HG03066 (cell line): ENCODE data around the gene SLC23A1.
A peak's percentile ranks its signal among the peaks of the same experiment; 100 is the strongest.
"Not testable (repeated sequence)": the region's sequence is repeated elsewhere in the genome, so short reads cannot be mapped to it uniquely, and the experiment has no call there.

Experiments used
- ATAC-seq: cut with Tn5 transposase; IDR thresholded peaks from one replicate; pipeline ENCODE4 v1.9.1; 2021; ENCODE audit warnings: low read depth; ENCODE audit not compliant: unreplicated experiment

The SLC23A1 gene

DNA sequence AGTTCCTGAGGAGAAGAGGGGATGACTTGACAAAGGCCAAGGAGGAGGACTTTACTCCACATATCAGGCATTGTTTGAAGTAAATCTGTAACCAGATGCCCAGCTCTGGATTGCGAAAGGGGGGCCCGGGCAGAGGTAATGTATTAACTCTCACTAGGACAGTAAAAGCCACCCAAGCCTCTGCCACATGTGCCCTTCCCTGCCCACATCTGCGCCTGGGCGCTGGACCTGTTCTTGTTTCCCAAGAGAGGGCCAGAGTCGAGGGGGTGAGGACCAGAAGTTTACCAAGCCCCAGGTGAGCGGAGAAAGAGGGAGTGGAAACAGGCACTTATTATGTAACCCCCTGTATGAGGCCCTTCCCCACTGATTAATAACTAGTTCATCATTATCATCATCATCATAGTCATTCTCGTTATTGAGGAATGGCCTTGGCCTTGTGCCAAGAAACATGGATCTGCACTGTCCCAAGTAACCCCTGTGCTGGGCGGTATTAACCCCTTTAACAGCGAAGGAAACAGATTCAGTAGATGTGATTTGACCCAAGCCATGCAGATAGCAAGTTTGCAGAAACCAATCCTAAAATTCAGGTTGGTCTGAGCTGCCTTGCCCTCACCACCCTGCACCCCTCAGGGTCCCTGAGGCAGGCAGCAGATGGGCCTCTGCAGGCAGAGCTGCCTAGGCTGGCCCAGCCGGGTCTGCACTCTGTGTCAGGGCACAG, at the start of gene SLC23A1:
Gene SLC23A1 (minus strand): TSS at position 23 of the 718 bp plus-strand sequence. CDS start 44 bp downstream, outside the sequence.
- no peak for ATAC-seq

DNA sequence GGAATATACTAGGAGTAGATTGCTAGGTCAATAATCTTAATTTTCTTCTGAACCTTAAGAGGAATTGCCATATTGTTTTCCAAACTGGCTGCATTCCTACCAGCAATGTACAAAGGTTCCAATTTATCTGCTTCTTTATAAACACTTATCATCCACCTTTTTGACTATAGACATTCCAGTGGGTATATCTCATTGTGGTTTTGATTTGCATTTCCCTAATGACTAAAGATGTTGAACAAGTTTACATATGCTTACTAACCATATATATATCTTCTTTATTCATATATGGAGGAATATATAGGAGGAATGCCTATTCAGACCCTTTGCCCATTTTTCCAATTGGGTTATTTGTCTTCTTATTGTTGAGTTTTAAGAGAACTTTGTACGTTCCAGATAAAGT, 48.6 kb upstream of the SLC23A1 start:
- no peak for ATAC-seq

DNA sequence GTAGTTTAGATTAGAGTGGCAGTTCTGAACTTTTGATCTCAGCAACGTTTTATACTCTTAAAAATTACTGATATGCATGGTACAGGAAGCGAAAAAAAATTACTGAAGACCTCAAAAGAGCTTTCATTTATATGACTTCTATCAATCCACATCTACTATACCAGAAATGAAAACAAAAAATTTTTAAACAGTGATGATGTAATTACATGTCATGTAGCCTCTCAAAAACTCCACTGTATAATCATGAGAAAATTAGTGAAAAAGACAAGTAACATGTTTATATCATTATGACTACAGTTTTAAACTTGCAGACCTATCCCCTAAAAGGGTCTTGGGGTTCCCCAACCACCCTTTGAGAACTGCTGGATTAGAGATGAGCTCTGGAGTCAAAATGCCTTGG, 46.9 kb upstream of the SLC23A1 start:
- no peak for ATAC-seq

DNA sequence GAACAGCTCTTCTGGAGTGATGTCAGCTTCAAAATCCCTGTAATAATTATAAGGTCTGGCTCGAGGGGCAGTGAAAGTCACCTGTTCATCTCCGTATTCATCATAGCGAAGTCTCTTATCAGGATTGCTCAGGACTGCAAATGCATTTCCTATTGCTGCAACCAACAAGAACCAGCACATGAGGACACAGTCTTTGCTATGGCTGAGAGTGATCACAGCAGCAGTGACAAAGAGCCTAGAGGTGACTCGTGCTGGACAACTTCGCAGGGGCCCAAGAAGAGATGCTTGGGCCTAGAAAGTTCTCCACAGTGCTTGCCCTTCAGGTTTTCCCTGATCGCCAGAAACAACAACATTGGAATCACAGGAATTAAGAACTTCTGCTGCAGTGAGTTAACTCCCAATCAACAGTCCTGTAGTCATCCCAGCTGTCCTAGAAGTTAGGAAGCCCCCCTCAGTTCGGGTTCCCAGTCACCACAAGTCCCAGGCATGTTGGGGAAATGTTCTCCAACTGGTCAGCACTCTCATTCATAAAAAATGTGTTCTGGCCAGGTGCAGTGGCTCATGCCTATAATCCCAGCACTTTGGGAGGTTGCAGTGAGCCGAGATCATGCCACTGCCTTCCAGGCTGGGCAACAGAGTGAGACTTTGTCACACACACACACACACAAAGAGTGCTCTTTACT, 43.2 kb upstream of the SLC23A1 start:
- no peak for ATAC-seq

DNA sequence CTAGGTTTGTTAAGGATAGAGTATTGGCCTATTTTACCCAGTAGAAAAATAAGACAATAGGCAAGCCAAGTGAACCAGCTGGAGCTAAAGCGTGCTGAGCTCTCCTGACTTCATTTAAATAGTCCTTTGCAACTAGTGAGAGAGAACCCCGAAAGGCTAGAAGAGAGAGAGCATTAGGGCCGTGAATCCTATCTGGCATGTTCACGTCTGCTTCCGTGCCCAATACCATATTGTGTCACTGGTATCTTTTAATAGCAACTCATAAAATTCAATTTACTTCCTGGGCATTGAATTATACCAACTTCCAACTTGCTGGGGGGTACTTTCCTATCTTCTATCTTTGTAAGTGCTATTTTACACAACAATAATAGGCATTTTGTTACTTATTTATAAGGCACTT, 42.4 kb upstream of the SLC23A1 start:
- ATAC-seq: no peak

DNA sequence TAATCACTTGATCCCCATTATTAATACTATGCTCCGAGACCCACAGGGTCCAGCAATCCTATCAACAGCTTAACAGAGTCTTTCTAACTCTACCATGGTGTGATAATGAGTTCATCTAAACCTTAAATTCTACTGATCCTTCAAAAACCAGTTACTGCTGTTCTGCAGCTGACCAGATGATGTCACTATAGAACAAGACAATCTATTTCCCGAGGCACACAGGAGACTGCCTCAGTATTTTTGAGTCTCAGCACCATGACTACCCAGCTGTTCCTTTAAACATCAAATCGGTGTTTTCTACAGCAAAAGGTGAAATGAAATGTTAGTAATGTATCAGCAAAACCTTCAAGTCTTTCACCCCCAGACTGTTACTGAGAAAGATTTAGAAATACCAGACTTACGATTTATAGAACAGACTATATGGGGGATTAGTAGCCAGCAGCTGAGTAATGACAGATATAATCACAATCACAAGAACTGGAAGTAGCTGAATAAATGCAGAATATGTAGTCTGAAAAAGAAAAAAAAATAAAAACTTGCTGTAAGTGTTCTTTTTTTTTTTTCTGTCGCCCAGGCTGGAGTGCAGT, 39.3 kb upstream of the SLC23A1 start:
- ATAC-seq: peak; percentile 78

DNA sequence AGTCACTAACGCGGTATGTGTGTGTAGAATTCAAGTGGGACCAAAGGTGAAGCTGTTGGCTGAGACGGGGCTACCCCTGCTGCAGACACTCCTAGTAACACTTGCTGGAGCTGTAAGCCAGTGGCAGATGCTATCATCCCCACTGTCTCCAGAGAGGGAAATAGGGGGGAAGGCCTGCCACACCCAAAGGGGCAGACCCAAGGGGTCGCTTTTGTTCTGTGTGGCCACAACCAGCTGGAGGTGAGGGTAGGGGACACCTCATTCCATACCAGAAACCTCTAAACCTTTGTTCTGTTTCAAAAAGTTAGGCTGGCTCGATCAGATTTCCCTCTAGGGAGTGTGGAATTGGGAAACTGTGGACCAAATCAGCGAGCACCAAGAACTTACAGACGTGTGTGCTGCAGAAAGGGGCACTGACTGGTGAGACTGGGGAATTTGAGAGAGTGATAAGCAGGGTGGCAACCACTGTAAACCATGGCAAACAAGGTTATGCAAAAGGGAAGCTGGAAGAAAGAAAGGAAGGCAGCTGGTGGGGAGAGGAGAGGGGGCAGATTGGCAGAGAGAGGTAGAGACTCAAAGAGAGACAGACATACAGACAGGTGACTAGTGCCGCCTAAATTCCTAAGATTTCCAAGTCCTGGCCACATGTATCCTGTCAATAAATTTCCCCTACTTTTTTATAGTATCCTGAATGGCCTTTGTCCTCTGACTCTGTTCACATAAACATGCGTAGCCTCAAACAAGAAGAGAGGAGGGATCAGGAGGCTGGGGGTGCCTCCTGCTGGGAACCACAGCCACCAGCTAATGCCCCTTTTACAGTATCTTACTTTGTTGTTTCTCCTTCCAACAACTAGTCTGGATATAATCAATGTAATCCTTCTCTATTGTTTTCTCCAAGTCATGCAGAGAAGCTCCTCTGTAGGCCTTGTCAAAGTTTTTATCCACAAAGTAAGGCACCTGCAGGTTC, 36.4 kb upstream of the SLC23A1 start:
- no peak for ATAC-seq

DNA sequence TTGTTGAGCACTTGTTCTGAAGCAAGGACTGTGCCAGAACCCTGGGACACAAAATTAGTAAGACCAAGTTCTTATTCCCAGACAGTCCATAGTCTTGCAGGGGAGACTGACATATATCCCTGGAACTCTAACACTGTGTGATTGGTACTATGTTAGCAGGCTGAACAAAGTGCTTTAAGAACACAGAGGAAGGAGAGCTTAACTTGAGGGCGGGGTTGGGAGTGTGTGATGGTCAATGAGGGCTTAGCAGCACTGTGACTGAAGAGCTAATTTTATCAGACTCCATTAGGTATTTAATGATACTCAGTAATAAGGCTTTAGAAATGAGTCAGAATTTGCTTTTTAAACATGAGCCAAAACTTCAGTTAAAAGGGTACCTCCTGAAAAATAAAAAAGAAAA, 35.7 kb upstream of the SLC23A1 start:
- no peak for ATAC-seq

DNA sequence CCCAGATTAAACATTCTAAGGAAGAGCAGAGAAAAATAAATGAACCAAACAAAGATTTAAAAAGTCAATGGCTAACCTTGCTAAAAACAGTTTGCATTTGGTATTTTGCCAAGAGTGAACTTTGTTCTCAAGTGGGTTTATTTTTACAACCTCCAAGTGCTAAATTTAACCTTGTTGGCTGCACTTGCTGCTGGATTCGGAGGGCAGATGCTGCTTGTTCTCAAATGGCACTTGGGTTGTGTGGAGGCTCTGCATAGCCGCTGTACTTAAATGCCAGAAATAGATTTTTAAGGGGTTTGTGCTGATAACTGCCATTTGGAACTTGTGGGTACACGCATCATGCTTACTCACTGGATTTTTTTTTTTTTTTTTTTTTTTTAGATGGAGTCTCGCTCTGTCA, 34.1 kb upstream of the SLC23A1 start:
- ATAC-seq: no peak

DNA sequence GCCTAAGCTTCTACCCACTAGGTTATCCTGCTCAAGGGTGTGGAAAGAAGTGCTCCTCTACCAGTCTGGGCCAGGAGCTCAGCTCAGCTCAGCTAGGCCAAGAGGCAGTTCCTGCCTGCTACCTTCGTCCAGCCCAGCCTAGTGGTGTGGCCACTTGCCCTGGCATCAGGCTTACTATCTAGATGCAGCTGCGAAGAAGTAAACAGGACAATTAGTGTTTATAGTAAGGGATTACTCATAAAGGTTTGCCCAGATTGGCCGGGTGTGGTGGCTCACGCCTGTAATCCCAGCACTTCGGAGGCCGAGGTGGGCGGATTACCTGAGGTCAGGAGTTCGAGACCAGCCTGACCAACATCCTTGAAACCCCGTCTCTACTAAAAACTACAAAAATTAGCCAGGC, 33.6 kb upstream of the SLC23A1 start:
- no peak for ATAC-seq

DNA sequence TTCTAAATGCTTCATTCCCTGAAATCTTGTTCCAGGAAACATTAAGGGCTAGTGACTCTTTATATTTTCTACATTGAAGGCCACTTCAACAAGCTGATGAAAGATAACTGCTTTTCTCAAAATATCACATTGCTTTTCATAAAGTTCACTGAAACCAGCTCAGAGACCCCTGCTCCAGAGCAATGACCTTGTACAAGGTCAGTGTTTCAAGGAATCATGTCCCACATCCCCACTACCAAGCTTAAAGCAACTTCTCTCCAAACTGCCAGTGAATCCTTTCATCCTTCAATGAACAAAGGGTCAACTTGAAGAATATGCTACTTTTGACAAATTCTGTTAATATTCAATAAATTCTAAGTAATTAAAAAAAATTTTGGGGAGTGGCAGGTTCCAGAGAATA, 32.8 kb upstream of the SLC23A1 start:
- ATAC-seq: no peak

DNA sequence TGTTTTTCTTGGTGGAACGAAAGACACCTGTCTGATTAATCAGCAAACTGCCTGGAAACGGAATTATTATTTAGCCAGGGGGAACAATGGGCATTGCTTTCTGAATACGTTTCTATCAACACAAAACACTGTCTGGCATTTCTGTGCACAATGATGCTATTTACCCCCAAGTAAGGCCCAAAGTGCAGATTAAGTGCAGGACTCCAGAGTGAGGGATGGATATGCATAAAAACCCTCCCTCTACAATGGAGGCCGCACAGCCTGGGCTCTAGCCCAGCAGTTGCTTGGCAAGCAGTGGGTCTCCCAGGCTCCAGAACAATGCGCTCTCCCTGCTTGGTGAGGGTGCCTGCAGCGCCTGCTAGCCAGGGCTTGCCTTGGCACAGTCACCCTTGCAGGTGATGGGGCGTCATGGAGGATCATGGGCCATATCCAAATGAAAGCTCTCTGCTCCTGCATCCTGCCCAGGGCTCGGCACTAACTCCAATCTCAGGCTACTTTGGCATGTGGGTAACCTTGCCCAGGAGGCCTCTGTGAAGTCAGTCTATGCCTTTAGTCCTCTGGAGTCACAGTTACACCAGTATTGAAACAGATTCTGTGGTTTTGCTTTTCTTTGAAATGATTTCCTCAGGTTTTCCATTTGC, 32.2 kb upstream of the SLC23A1 start:
- no peak for ATAC-seq

DNA sequence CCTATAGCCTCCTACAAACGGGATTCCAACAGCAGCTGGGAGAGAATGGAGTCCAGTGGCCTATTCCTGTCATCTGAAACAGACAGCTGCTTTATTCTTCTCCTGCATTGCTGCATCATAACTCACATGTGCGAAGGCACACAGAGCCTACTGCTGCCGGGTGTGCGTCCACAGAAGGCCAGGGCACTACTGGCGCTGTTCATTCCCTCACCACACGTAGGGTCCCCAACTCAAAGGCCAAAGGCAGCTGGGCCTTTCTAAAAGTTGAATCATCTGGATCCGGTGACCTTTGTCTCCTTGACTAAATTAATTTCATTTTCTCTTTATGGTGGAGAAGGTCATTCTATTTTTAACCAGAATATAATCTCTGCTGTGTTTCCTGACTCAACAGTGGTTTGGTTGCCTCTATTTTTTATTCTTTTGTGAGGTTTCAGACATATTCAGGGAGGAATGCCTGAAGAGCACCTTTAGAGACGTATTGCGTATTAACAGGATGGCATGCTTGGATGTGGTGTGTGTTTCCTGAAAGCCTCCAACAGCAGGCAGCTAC, 31.6 kb upstream of the SLC23A1 start:
- ATAC-seq: no peak

DNA sequence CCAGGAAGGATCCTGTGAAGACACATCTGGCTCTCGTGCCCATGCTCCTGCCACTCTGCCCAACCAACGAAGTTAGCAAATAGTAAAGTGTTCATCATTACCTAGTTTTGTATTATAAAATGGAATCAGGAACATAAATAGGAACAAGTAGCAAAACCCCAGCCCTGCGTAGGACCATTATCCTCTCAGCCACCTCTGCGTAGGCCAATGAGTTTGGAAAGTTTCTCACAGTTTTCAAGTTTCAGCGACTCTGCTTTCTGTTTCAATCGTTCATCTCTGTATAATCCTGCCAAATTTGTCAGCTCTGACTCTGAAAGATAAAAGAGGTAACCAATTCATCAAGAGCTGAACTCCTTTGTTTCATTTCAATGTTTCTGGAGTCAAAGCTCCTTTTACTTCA, 30.9 kb upstream of the SLC23A1 start:
- no peak for ATAC-seq

DNA sequence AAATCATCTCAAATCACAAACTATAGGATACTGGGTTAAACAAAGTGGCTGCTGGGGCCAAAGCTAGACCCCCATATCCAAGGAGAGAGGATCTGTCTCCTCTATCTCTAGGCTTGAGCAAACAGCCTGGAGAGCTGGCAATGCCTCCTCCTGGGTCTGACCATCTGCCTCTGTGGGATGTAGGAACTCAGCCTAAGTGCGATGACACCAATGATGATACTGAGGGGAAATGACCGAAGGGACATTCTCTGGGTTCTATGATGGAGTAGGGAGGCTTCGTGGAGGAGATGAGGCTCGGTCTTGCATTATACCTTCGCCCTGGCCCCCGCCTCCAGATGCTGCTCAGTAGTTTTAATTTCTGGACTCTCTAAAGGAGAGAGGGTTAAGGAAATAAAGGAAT, 30.1 kb upstream of the SLC23A1 start:
- ATAC-seq: no peak

DNA sequence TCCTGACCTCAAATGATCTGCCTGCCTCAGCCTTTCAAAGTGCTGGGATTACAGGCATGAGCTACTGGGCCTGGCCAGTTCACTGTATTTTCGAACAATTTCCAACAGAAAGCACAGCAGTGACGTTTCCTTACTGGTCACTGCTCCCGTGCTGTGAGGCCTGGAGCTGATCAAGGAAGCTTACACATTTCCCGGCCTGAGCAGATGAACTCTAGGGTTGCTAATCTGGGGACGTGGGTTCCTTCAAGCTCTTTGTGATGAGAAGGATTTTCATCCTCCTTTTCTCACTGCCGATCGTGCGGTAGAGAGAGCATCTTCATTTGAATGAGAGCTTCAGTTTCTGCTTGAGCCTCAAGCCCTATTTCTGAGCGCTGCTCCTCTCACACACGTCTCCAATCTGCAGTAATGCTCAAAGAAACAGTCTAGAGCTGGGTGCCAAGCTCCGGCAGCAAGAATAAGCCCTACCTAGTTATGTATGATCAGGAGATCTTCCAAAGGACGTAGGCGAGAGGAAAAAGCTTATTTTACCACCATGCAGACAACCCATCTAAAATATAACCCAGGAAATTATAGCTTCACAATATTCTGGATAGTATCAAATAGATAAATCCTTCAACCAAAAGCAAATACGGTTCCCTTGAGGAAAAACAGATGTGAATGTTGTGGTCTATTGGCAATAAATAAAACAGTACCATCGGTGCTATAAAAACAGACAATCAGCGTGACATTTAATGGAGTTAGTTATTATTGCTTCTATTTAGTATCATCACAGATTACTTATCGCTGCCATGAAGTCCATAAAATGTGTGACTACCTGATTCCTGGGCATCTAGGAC, 28.1 kb upstream of the SLC23A1 start:
- no peak for ATAC-seq

DNA sequence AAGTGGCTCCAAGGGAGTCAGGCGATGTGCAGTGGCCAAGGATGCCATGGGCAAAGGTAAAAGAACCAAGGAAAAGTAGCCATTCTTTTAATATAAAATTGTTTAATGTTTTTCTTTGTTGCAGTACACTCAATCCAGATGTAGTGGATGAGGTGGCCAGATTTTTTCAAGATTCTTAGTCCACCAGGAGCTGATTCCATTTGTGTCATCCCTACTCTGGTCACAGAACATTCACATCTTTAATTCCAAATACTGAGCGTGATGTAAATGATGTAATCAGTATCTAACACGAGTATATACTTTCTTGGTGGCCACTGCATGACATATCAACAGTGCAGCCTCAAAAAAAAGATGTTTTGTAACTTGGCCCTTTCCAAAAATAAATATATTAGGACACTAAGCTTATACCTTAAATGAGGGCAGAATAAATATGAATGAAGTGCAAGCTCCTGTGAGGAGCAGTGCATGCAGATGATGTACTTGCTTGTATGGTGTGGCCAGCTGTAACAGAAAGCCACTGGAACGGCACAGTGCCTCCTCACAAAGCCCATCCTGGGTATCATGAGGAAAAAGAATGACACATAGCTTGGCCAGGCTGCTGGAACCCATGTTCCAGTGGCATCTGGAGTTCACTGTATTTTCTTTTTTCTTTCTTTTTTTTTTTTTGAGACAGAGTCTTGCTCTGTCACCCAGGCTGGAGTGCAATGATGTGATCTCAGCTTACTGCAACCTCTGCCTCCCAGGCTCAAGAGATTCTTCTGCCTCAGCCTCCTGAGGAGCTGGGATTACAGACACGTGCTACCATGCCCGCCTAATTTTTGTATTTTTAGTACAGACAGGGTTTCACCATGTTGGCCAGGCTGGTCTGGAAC, 27.3 kb upstream of the SLC23A1 start:
- no peak for ATAC-seq

DNA sequence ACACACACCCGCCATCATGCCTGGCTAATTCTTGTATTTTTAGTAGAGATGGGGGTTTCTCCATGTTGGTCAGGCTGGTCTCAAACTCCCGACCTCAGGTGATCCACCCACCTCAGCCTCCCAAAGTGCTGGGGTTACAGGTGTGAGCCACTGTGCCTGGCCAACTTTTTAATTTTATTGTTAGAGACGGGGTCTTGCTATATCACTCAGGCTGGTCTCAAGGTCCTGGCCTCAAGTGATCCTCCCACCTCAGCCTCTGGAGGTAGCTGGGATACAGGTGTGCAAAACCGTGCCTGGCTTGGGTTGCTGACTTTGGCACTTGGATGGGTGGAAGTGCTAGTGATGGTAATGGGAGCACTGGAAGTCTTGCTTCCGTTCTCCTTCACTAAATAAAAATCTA, 26.0 kb upstream of the SLC23A1 start:
- ATAC-seq: not testable (repeated sequence)
